ENCODE measurements around the gene XCL1.

GRCh38 chr1:168591066-168591465 lies 14.7 kb downstream of the XCL1 start:
- TF ChIP-seq CTCF (IDR thresholded peaks at IDR 0.05) (no peak), POLR2A (IDR thresholded peaks at IDR 0.05) (no peak), EP300 (IDR thresholded peaks at IDR 0.05) (no peak)

Measured in ovary (tissue), 3 donors.